NCI-H146 treated with DMSO at 0.1 percent for 48 hours (cell line): ENCODE results near the gene NOL8.

ENCODE experiments used
- DNase-seq: peaks from one replicate; lab custom pipeline; 2025; ENCODE audit not compliant: unreplicated experiment; lab: John Stamatoyannopoulos, UW

NOL8 gene

DNA sequence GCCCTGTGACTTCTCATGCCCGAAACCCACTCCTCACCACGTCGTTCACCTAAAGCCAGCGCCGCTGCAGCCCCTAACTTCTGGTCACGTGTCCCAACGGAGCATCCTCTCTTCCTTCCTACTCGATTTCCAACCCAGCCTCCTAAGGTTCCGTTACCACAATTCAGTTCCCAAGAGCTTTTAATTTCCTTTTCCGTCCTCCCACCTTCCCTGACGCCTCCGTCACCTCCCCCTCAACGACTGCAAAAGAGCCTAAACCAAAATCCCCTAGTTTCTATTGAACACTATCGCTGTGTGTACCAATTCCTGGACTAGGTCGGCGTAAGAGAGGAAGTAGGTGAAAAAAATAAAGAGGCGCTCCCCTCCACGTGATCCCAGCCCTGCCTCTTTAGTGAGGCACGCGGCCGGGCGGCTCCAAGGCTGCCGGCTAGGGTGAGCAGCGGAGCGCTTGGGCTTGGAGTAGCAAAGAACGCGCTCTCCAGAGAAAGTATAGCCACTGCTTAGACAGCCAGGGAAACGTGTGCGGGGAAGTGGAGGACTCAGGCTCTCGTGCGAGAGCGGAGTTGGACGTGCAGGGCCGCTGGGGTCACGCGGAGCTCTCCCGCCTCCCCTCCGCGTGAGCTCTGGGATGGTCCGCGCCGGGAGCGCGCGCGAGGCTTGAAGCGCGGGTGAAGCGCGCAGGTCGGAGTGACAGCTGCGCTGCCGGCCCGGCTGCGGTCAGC is at the start of gene NOL8, which contains the start of gene CENPP:
NOL8 (minus strand) TSS at position 82 of the 722 bp plus-strand sequence. CDS start 1,189 bp downstream, outside the sequence.
CENPP (plus strand) TSS at position 685 of the 722 bp plus-strand sequence.
- peak; percentile 70 for DNase-seq

GRCh38 chr9:92373167-92373566 is 48.0 kb upstream of the NOL8 start:
- no peak for DNase-seq

GRCh38 chr9:92369075-92369474 is 43.9 kb upstream of the NOL8 start:
- no peak for DNase-seq

GRCh38 chr9:92360083-92360482 is 34.9 kb upstream of the NOL8 start:
- DNase-seq: no peak

DNA sequence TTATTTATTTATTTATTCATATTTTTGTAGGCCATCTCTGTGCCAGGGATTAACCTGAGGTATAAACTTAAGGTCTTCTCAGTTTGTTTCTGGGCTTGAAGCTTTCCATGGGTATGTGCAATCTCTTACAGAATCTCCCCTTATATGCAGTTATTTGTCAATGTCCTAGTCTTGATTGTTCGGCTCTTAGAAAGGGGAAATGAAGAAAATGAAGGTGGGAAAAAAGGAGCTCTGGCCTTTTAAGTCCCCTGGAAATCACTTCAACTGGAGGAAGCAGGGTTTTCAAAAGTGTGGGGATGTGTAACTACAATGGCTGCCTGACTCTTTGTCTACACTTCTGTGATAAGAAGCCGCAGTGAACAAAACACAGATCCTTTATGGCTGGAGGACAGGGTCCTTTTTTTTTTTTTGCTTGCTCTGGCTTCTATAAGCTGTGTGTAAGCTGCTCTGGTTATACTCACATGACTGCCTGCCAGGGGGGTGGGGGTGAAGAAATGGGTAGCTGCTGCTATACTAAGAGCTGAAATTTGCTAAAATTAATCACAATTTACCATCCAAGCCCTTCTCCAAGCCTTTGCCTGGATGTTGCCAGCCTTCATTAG is 34.3 kb upstream of the NOL8 start:
- no peak for DNase-seq

- DNase-seq: no peak
These were observed 27.9 kb upstream of the NOL8 start for GRCh38 chr9:92353051-92353450.

GRCh38 chr9:92350740-92351133 is 25.6 kb upstream of the NOL8 start:
- DNase-seq: no peak

GRCh38 chr9:92349771-92350739 is 24.9 kb upstream of the NOL8 start:
- no peak for DNase-seq

- no peak for DNase-seq
These were observed 20.4 kb upstream of the NOL8 start for GRCh38 chr9:92345582-92345981.

- no peak for DNase-seq
These were observed 17.8 kb upstream of the NOL8 start for GRCh38 chr9:92342825-92343488.

- no peak for DNase-seq
These were observed 16.4 kb upstream of the NOL8 start for GRCh38 chr9:92341578-92341977.

DNA sequence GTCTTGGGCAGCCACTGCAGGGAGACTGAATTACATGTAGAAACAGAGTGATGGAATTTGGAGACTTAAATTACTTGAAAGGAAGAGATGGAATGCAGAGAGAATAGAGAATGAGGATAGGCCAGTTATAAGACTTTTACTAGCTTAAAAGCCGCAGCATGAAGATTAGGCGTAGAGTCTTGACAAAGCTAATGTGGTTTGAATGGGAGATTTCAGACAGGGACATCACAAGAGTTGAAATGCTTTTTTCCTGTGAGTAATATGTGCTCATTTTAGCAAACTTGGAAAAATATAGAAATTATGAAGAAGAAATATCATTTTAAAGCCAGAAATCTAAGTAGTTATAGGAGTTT is 8.1 kb upstream of the NOL8 start:
- DNase-seq: no peak

- no peak for DNase-seq
These were observed 7.6 kb upstream of the NOL8 start for GRCh38 chr9:92332577-92333281.

DNA sequence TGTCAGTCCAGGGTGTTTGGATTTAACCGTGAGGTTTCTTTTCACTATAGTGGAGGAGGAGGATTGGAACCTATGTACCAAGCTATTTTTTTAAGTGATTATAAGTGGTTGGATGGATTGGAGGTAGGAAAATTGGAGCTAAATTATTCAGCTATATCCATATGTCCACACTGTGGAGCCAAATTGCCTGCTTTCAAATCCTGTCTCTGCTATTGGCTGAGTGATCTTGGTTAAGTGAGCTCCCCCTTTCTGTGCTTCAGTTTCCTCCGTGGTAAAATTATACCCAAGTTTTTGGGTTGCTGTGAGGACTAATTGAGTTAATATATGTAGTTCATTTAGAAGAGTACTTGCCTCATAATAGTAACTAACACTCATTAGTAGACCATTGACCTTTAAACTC is 3.1 kb upstream of the NOL8 start:
- DNase-seq: no peak

DNA sequence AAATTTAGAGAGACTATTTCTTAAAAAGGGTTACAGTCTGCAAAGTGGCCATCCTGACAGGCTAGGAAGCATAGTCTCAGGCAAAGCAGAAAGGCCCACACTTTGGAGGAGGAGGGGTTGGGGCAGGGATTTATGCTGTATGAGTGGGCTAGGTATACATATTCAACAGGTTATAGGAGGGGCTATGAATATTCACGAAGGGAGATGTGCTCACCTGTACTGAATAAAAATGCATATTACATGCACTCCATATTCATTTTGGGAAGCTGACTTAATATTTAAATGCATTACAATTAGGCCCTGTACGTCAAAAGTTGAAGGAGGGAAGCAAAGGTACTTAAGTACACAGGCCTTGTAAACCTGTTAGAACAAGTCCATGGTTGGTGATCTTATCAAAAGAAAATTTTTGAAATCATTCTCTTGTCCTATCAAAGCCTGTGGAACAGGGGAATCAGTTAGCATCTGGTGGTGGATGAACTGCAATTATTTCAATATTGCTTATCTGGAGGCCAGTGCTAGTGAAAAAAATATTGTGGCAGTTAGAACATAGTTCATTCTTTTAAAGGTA is 2.2 kb upstream of the NOL8 start:
- no peak for DNase-seq

- DNase-seq: no peak
These were observed 896 bp upstream of the NOL8 start for GRCh38 chr9:92325991-92326500.

DNA sequence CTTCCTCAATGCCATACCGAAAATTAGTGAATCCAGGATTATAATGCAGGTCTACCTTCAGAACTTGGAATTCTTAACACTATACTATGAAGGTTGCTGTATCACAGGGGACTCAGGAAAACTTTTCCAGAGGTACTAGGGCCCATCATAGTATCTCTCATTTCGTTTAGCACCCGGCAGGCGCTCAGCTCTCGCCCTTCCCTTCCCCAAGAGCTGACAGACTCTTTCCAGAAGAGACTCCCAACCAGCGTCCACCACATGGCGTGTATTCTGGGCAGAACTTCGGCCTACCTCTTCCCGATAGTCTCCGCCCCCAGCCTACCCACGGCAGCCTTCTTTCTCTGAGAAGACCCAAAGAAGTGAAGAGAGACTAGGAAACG is 271 bp downstream of the NOL8 start:
- no peak for DNase-seq

GRCh38 chr9:92324431-92324830 is 719 bp downstream of the NOL8 start:
- no peak for DNase-seq

- no peak for DNase-seq
These were observed 9.7 kb downstream of the NOL8 start for GRCh38 chr9:92315456-92315855.

- no peak for DNase-seq
These were observed 11.5 kb downstream of the NOL8 start for GRCh38 chr9:92313624-92314012.
